ENCODE measurements around the gene GATM.

DNA sequence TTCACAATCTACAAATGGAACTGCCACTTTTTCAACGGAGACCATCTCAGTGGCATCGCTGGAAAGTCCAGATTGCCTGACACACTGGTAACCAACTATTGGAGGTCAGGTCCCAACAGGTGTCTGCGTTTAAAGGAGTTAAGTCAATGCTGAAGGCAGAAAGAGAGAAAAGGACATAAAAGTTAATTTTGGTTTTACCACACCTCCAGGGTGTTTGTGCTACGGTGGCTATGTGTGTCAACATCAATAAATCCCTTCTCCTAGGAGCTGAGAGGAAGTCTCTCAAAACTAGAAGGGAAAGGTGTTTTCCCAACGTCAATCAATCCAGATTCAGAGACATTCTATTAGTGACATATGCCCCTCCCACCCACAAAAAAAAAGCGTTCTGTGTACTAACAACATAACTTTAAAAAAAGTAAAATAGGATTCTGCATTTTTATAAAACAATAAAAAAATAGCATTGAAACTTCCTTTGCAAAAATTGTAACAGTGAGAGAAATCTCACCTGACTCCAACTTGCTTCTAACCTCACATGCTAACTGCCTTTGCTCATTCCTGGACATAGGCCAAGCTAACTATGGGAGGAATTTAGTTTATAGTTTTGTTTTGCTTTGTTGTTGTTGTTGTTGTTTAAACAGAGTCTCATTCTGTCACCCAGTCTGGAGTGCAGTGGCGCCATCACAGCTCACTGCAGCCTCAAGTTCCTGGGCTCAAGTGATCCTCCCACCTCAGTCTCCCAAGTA, 58.7 kb downstream of the GATM start:
- TF ChIP-seq POLR2AphosphoS5 (IDR thresholded peaks at IDR 0.05; ENCODE audit: low read depth, low read length) (no peak), POLR2A (IDR thresholded peaks at IDR 0.05; ENCODE audit: low read depth, low read length) (no peak)

Measured in GM12892 (cell line).